OCI-LY3 (cell line): ENCODE measurements around the gene FOXG1.

Experiments
- CTCF ChIP-seq: fragments of 200-600, 300-600 bp; sonication (generic); IDR thresholded peaks from 2 replicates; pipeline ENCODE4 v1.5.1; 2014; ENCODE audit warnings: antibody characterized with exemption, low read length, low read depth
- EZH2phosphoT487 ChIP-seq: fragments of 200-600 bp; shearing (Covaris generic); IDR thresholded peaks from 2 replicates; pipeline ENCODE4 v1.6.1; 2018; ENCODE audit warnings: antibody characterized with exemption, mixed run types, low read depth

DNA sequence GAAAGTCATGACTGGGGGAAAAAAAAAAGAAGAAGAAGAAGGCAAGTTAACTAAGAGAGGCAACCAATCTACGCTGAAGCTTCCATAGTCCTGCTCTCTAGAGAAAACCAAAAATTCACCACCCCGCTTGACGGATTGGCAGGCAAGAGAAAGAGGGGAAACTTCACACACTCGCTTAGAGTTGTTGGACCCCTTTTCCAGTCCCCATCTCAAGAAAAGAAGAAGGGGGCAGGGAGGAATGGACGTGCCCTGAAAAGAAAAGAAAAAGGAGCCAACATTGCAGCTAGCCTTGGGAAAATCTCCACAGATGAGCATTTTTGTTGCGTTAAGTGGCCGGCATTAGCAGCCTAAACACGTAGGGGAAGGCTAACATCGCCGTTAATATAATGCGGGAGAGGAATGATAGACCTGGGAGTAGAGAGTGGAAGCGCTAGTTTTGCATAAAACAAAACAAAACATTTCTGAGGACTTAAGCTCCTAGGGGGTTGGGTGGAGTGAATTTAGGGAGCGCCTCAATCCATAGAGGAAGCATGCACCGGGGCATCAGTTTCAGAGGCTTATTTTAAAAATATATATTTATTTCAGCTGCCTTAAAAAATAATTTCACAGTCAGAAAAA, 11.3 kb upstream of the FOXG1 start:
- TF ChIP-seq CTCF (no peak), EZH2phosphoT487 (no peak)
